ENCODE measurements around the gene PRR18. TPM values are rescaled to one million over a fixed set of nuclear protein-coding genes. Genes with fewer than 3 reads are reported as not detected.
"Not testable (repeated sequence)": the region's sequence is repeated elsewhere in the genome, so short reads cannot be mapped to it uniquely, and the experiment has no call there.

PRR18 gene, protein sequence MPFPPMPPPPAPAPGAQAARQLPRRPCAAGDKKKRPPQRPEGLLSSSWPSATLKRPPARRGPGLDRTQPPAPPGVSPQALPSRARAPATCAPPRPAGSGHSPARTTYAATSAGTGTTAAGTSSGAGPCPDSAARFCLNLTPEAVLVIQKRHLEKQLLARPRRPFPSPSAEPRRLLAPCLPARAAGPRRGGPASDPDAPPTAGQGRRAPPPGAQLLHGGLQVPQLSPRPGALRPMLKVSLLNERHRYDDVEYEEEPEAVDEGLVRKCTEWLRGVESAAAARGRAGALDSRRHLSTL
- polyA plus RNA-seq (2012; ENCODE audit: missing spikeins) = 4.4 TPM

DNA sequence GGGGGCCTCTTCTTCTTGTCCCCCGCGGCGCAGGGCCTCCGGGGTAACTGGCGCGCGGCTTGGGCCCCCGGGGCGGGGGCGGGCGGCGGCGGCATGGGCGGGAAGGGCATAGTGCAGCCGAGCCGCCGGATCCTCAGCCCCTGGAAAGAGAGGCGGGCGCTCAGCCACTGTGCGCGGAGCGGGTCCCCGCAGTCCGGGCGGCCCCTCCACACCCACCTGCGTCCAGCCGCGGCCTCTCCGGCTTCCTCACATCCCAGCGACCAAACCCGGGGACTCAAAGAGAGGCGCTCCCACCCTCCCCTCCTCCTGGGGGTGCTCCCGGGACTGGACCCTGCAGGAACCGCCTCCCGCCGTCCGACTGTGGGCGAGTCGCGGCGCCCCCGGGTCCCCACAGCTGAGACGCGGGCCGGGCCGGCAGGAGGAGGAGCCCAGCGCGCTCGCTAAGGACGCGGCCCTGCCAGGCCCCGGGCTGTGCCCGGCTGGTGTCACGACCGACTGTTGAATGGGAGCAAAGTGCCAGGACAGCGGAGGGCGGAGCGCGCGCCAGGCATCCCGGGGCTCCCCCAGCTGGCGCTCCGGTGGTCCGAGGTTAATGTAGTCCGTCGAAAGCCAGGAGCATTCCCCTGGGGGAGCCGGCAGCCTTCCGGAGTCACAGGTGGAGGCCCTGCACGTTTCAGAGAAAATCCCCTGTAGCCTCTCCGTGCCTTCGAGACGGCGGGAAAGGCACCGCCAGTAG lies at the start of gene PRR18:
Gene PRR18, minus strand, starts transcription at position 360 of the 736 bp plus-strand sequence. Its CDS starts 250 bp downstream, at position 110.
- DNase-seq (ENCODE audit: insufficient read length) (no peak), FAIRE-seq (no peak)
- TF ChIP-seq POLR2AphosphoS5 (IDR thresholded peaks at IDR 0.05; ENCODE audit: low read depth, low read length) (no peak), POLR2A (IDR thresholded peaks at IDR 0.05; ENCODE audit: low read depth, low read length) (peak; percentile 19; the same call in 1 of the 2 replicates)

DNA sequence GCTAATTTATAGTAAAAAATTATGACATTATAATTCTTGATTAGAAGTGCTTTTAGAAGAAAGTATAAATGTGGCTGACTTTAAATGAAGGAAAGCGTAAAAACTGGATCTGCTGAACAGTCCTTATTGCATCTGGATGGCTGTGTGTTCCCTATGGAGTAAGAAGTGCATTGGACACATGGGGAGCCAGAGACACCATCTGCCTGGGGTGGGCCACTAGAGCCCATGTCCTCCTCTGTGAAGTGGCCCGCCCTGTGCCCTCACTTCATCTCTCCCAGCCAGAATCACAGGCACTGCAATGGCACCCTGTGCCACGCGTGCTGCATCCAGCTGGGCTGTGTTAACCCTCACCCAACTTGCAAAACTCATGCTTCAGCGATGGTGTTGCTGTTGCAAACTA lies 47.4 kb upstream of the PRR18 start:
- TF ChIP-seq POLR2A (IDR thresholded peaks at IDR 0.05; ENCODE audit: low read depth, low read length) (no peak), TAF1 (IDR thresholded peaks at IDR 0.05; ENCODE audit: borderline replicate concordance, low read depth, low read length) (no peak), POLR2AphosphoS5 (IDR thresholded peaks at IDR 0.05; ENCODE audit: low read depth, low read length) (no peak)
- FAIRE-seq (no peak), DNase-seq (ENCODE audit: insufficient read length) (no peak)

DNA sequence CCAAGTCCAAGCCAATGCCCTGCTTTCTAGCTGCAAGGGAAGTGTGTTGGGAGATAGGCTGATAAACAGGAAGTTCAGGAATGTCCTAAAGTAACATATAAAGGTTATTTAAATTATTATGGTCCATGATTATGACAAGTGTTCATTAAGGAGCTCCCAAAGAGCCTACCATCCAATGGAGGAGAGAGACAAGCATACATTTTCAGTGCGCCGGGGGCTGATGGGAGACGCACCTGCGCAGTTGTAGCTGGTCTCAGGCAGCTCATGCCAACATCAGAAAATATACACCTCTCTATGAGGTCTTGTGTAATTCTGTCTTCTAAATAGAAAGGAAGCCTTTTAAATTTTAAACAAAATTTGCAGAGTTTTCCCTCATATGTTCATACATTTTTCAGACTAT lies 46.8 kb upstream of the PRR18 start:
- DNase-seq (ENCODE audit: insufficient read length) (no peak), FAIRE-seq (no peak)
- TF ChIP-seq POLR2A (IDR thresholded peaks at IDR 0.05; ENCODE audit: low read depth, low read length) (no peak), POLR2AphosphoS5 (IDR thresholded peaks at IDR 0.05; ENCODE audit: low read depth, low read length) (no peak), TAF1 (IDR thresholded peaks at IDR 0.05; ENCODE audit: borderline replicate concordance, low read depth, low read length) (no peak)

DNA sequence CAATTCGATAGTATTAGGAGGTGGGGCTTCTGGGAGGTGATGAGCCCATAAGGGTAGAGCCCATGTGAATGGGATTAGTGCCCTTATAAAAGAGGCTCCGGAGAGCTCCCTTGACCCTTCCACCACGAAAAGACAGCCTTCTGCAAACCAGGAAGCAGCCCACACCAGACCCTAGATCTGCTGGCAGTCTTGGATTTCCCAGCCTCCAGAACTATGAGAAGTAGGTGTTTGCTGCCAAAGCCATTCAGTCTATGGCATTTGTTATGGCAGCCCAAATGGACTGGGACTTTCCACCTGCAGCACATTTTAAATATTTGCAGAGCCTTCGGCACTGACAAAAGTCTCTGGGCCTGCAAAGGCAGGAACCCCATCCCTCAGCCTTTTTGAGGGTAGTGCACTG lies 46.0 kb upstream of the PRR18 start:
- DNase-seq (ENCODE audit: insufficient read length) (no peak), FAIRE-seq (no peak)
- no peak for TF ChIP-seq TAF1 (IDR thresholded peaks at IDR 0.05; ENCODE audit: borderline replicate concordance, low read depth, low read length)
- TF ChIP-seq POLR2AphosphoS5 (IDR thresholded peaks at IDR 0.05; ENCODE audit: low read depth, low read length) = no peak
- no peak for TF ChIP-seq POLR2A (IDR thresholded peaks at IDR 0.05; ENCODE audit: low read depth, low read length)

DNA sequence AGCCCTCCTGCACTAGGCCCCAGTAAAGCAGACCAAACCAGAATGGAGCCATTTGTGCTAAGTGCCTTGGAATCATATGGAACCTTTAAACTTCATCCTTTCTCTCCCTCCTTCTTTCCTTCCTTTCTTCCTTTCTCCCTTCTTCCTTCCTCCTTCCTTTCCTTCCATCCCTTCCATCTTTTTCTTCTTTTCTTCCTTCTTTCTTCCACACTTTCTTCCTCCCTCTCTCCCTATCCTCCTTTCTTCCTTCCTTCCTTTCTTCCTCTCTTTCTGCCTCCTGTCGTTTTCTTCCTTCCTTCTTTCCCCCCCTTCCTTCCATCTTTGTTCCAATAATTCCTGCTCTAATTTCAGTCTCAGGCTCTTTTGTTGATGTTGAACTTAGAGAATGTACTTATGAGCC lies 45.3 kb upstream of the PRR18 start:
- TF ChIP-seq TAF1 (IDR thresholded peaks at IDR 0.05; ENCODE audit: borderline replicate concordance, low read depth, low read length) = no peak
- TF ChIP-seq POLR2AphosphoS5 (IDR thresholded peaks at IDR 0.05; ENCODE audit: low read depth, low read length) = no peak
- TF ChIP-seq POLR2A (IDR thresholded peaks at IDR 0.05; ENCODE audit: low read depth, low read length) = no peak
- FAIRE-seq = no peak
- no peak for DNase-seq (ENCODE audit: insufficient read length)

DNA sequence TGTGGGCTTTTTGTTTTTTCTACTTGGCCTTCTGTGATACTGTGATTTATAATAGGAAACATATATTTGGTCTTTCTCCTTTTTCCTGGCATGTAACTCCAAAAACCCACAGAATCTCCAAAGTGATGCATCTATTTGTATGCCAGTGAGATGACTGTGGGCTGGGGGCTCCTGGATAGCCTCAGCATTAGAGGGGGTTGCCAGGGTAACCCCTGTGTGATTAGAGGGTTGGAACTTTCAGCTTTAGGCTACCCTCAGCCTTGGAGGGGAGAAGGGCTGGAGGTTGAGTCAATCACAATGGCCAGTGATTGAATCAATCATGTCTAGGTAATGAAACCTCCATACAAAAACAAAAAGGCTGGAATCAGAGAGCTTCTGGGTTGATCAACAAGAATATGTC lies 44.7 kb upstream of the PRR18 start:
- FAIRE-seq = no peak
- no peak for DNase-seq (ENCODE audit: insufficient read length)
- TF ChIP-seq TAF1 (IDR thresholded peaks at IDR 0.05; ENCODE audit: borderline replicate concordance, low read depth, low read length) = no peak

DNA sequence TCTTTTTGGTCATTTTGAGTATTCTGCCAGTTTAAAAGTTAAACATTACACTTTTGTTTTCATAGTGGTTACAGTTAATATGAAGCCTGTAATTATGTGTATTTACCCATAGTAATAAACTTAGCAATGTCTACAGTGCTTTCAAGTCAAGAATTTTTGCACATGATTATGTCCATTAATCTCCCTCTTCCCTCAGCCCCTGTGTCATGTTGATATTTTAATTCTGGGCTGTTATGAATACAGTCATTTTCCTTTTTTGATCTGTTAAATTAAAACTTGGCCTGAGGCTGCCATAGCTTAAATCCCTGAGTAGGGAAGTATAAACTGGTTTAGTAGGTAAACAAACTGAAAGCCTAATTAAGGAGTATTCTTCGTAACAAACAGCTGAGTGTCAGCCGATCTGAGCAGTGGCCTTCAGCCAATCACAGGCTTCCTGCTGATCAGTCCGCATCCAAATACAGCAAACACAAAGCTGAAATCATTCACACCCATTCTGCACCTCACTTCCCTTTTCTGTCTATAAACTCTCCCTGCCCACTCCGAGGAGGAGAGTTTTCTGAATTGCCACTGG lies 43.6 kb upstream of the PRR18 start:
- FAIRE-seq (peak; percentile 96), DNase-seq (ENCODE audit: insufficient read length) (no peak)
- TF ChIP-seq POLR2AphosphoS5 (IDR thresholded peaks at IDR 0.05; ENCODE audit: low read depth, low read length) = no peak
- TF ChIP-seq POLR2A (IDR thresholded peaks at IDR 0.05; ENCODE audit: low read depth, low read length) = no peak
- no peak for TF ChIP-seq TAF1 (IDR thresholded peaks at IDR 0.05; ENCODE audit: borderline replicate concordance, low read depth, low read length)

DNA sequence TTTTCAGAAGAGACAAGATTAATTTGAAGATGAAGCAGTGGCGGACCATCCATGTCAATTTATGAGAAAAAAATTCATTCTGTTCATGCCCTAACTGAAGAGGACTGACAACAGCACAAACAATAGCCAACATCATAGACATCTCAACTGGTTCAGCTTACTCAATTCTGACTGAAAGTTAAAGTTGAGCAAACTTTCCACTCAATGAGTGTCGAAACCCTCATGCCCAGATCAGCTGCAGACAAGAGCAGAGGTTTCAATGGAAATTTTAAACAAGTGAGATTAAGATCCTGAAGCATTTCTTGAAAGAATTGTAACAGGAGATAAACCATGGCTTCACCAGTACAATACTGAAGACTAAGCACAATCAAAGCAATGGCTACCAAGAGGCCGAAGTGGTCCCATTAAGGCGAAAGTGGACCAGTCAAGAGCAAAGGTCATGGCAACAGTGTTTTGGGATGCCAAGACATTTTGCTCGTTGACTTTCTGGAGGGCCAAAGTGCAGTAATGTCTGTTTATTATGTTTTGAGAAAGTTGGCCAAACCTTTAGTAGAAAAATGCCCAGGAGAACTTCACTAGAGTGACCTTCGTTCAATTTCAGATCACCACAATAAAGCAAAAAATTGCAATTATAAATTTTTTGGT lies 40.2 kb upstream of the PRR18 start:
- peak; percentile 62 for FAIRE-seq
- no peak for DNase-seq (ENCODE audit: insufficient read length)

DNA sequence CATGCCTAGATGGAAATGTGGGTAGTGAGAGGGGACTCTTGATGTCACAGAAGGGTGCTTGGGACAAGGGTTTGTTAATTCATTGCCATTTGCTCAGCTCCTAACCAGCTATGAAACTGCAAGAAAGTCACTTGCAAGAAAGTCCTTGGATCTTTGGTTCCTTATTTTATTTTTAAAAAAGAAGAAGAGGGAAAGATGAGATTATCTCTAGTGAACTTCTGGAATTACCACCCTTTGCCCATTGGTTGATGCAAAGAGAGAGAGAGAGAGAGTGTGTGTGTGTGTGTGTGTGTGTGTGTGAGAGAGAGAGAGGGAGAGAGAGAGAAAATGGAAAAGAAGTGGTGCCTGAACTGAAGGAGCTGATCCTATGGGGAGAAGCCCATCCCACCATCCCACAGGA lies 38.8 kb upstream of the PRR18 start:
- TF ChIP-seq POLR2A (IDR thresholded peaks at IDR 0.05; ENCODE audit: low read depth, low read length) = no peak
- no peak for TF ChIP-seq POLR2AphosphoS5 (IDR thresholded peaks at IDR 0.05; ENCODE audit: low read depth, low read length)
- no peak for TF ChIP-seq TAF1 (IDR thresholded peaks at IDR 0.05; ENCODE audit: borderline replicate concordance, low read depth, low read length)
- FAIRE-seq (no peak), DNase-seq (ENCODE audit: insufficient read length) (no peak)

More for the DNA sequence above, 40.2 kb upstream of the PRR18 start:
- TF ChIP-seq POLR2A (IDR thresholded peaks at IDR 0.05; ENCODE audit: low read depth, low read length) (no peak), POLR2AphosphoS5 (IDR thresholded peaks at IDR 0.05; ENCODE audit: low read depth, low read length) (no peak), TAF1 (IDR thresholded peaks at IDR 0.05; ENCODE audit: borderline replicate concordance, low read depth, low read length) (no peak)

DNA sequence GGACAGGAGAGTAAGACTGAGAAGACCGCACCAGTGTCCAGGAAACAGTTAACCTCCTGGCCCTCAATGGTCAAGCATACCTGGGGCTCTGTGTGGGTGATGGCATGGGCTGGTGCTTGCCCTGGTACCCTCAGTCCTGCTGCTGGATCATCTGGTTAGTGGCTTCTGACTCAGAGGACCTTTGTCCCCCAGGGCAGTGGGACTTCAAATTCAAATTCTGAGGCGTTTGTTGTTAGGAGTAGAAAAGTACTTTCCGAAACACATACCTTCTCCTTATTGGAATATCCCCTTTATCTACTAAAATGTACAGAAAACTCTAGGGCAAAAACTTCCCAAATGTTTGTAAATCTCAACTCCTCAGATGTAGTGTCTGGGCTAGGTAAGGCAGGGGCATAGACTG lies 38.3 kb upstream of the PRR18 start:
- FAIRE-seq (no peak), DNase-seq (ENCODE audit: insufficient read length) (no peak)
- TF ChIP-seq POLR2AphosphoS5 (IDR thresholded peaks at IDR 0.05; ENCODE audit: low read depth, low read length) (no peak), TAF1 (IDR thresholded peaks at IDR 0.05; ENCODE audit: borderline replicate concordance, low read depth, low read length) (no peak), POLR2A (IDR thresholded peaks at IDR 0.05; ENCODE audit: low read depth, low read length) (no peak)

DNA sequence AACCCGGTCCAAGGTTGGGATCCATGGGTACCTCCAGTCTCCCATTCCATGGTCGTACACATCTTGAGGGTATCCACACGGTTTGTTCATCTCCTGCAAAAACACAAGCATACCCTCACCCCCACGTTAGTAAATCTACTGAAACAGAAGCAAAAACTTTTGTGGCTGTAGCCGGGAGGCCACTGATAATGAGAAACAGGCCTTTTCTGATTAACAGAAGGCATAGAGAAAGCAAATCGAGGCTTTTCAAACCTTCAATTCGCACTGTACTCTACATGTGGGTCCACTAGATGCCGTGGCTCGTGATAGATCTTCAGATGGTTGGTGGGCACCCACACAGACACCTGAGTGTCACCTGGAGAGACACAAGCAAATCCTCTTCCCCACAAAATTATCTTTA lies 37.5 kb upstream of the PRR18 start:
- FAIRE-seq; DNase-seq (ENCODE audit: insufficient read length): not testable (repeated sequence)

DNA sequence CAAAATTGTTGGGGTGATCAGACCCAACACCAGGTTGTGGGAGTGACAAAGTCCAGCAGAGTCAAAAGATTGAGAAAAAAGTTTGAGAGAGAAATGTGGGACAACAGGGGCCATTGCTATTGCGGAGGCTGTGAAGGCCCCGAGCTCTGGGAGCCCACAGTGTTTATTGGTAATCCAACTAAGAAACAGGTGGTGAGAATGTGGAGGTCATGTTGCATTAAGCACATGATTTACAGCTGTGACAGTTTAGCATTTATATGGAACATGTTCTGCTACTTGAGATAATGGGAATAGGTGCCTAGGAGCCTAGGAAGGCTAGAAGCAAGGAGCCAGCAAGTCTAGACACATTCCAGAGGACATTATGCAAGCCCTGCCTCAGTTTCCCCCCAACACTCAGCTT lies 36.7 kb upstream of the PRR18 start:
- not testable (repeated sequence) for FAIRE-seq; DNase-seq (ENCODE audit: insufficient read length)

Data from GM12892 (cell line).